ENCODE results near the gene ACTR1A.
A peak's percentile ranks its signal among the peaks of the same experiment; 100 is the strongest.

The ACTR1A gene

DNA sequence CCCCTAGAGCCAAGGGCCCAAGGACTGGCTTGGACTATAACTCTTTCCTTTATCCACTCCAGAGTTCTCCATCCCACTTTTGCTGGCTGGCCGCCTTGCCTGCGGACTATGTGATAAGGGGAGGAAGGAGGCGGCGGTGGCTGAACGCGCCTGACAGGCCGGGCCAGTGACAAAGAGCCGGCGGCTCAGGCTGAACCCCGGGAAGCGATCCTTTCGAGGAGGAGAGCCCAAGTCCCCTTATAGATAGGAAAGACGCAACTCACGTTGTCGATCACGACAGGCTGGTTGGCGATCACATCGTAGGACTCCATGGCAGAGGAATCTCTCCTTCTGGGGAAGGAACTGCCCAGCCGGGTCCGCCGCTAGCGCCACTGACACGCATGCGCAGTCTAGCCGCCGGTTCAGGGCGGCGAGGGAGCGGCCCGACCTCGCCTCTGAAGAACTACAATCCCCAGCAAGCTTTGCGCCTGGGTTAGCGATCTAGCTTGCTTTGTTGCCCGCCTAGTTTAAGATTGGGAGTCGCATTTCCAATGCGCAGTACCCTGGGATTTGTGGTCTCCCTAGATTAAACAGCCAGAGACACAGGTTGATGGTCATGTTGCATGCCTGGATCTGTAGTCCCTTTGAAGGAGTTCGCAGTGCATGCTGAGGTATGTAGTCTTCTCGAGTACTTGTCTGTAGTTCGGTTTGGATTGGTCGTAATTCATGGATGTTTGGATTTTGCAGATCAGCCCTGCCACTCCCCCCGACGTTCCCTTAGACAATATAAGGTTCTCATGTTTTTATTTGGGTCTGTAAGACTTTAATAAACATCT is at the start of gene ACTR1A:
TSS of gene ACTR1A (minus strand) at position 376 of the 815 bp plus-strand sequence. CDS start at position 311, 65 bp downstream.
- in situ Hi-C loops (cut with HindIII; ENCODE audit: low sequenced_read_pairs), result loop anchor here (10.0 kb wide), 2 partner anchors 92 to 278 kb away; partner anchors contain the start of gene ELOVL3
- peak; percentile 100 for DNase-seq (ENCODE audit: low read depth)

DNA sequence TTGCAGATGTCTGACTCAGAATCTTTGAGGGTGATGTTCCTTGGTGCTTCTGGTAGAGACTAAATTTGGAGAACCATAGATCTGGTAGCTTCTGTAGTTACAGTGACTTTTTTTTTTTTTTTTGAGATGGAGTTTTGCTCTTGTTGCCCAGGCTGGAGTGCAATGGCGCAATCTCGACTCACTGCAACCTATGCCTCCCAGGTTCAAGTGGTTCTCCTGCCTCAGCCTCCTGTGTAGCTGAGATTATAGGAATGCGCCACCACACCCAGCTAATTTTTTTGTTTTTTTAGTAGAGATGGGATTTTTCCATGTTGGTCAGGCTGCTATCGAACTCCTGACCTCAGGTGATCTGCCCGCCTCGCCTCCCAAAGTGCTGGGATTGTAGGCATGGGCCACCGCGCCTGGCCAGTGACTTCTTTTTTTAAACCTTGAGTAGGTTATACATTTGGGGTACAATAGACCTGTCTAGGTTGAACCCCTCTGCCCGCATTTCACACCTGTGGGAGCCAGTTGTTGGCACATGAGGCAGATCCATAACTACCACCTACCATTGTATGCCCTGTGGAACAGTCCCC is 48.2 kb upstream of the ACTR1A start:
- in situ Hi-C loops (cut with HindIII; ENCODE audit: low sequenced_read_pairs), result no loop called here
- TF ChIP-seq CTCF (IDR thresholded peaks at IDR 0.05; ENCODE audit: low read depth, low read length, missing control alignments), result no peak
- H3K4me3 ChIP-seq (ENCODE audit: low read depth, low read length), result no peak overlapping the region
- no peak for DNase-seq (ENCODE audit: low read depth)

More for the DNA sequence above, at the start of gene ACTR1A:
- TF ChIP-seq CTCF (IDR thresholded peaks at IDR 0.05; ENCODE audit: low read depth, low read length, missing control alignments), result no peak
- H3K4me3 ChIP-seq (ENCODE audit: low read depth, low read length), result peak within 1 kb of the TSS; percentile 98

GRCh38 chr10:102549549-102549948 is 47.0 kb upstream of the ACTR1A start:
- DNase-seq (ENCODE audit: low read depth), result no peak
- H3K4me3 ChIP-seq (ENCODE audit: low read depth, low read length), result no peak overlapping the region
- TF ChIP-seq CTCF (IDR thresholded peaks at IDR 0.05; ENCODE audit: low read depth, low read length, missing control alignments), result no peak
- in situ Hi-C loops (cut with HindIII; ENCODE audit: low sequenced_read_pairs), result no loop called here

GRCh38 chr10:102546606-102547320 is 44.3 kb upstream of the ACTR1A start:
- H3K4me3 ChIP-seq (ENCODE audit: low read depth, low read length), result no peak overlapping the region
- in situ Hi-C loops (cut with HindIII; ENCODE audit: low sequenced_read_pairs), result no loop called here
- peak; percentile 48 for DNase-seq (ENCODE audit: low read depth)
- TF ChIP-seq CTCF (IDR thresholded peaks at IDR 0.05; ENCODE audit: low read depth, low read length, missing control alignments), result no peak

DNA sequence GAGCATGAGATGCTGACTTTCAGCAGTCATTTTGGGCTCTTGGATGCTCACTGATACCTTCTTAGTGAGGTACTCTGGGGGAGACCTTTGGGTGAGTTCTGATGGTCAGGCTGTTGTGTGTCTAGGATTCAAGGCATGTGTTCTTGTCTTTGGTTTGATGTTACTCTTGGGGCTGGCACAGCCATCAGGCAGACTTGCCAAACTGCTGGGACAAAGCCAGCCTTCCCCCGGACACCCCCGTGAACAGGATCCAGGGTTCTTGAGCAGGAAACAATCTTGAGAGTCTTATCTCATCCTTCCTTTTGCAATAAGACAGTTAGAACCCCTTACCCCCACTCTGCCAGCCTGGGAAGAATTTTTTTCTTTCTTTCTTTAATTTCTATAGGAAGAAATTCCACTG is 43.5 kb upstream of the ACTR1A start:
- in situ Hi-C loops (cut with HindIII; ENCODE audit: low sequenced_read_pairs), result no loop called here
- H3K4me3 ChIP-seq (ENCODE audit: low read depth, low read length), result no peak overlapping the region
- DNase-seq (ENCODE audit: low read depth), result no peak
- no peak for TF ChIP-seq CTCF (IDR thresholded peaks at IDR 0.05; ENCODE audit: low read depth, low read length, missing control alignments)

- in situ Hi-C loops (cut with HindIII; ENCODE audit: low sequenced_read_pairs), result no loop called here
- DNase-seq (ENCODE audit: low read depth), result no peak
- TF ChIP-seq CTCF (IDR thresholded peaks at IDR 0.05; ENCODE audit: low read depth, low read length, missing control alignments), result no peak
- H3K4me3 ChIP-seq (ENCODE audit: low read depth, low read length), result no peak overlapping the region
These were observed 42.9 kb upstream of the ACTR1A start for GRCh38 chr10:102545265-102545871.

All from astrocyte of the cerebellum (primary cell).